ENCODE results near the gene IL19.

GRCh38 chr1:206786212-206786886 is 15.8 kb downstream of the IL19 start:
- no peak for TF ChIP-seq BACH2 (CRISPR knock-in tag; IDR thresholded peaks at IDR 0.05; ENCODE audit: borderline replicate concordance)
- no peak for TF ChIP-seq ZNF8 (CRISPR knock-in tag; IDR thresholded peaks at IDR 0.05)
- no peak for TF ChIP-seq PATZ1 (CRISPR knock-in tag; IDR thresholded peaks at IDR 0.05; ENCODE audit: borderline replicate concordance)
- no peak for TF ChIP-seq CSRNP3 (CRISPR knock-in tag; IDR thresholded peaks at IDR 0.05)
- TF ChIP-seq ZFP3 (CRISPR knock-in tag; IDR thresholded peaks at IDR 0.05): no peak
- TF ChIP-seq ARNTL (CRISPR knock-in tag; IDR thresholded peaks at IDR 0.05; ENCODE audit: borderline replicate concordance, low read depth): no peak
- no peak for TF ChIP-seq ZFP30 (CRISPR knock-in tag; IDR thresholded peaks at IDR 0.05)
